GM19238 (cell line): Measurements from ENCODE around the gene ZNF792.
A peak's percentile ranks its signal among the peaks of the same experiment; 100 is the strongest.
"Not testable (repeated sequence)": the region's sequence is repeated elsewhere in the genome, so short reads cannot be mapped to it uniquely, and the experiment has no call there.

Experiments used
- DNase-seq: peaks from one replicate; pipeline ENCODE4 v3.0.0; 2011; ENCODE audit warnings: low spot score; ENCODE audit not compliant: insufficient read length

Gene ZNF792

DNA sequence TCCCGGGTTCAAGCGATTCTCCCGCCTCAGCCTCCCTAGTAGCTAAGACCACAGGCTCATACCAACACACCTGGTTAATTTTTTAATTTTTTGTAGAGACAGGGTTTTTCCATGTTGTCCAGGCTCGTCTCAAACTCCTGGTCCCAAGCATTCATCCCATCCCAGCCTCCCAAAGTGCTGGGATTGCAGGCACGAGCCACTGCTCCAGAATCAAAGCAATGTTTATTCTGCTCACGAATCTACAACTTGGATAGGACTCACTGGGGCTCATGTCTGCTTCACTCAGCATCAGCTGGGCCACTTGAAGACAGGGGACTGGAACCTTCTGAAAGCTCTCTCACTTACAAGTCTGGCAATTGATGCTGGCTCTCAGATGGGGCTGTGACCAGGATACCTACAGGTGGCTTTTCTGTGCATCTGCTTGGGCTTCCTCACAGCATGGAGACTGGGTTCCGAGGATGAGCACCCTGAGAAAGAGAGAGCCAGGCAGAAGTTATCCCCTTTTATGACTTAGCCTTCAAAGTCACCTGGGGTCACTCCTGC, 8.2 kb upstream of the ZNF792 start:
- DNase-seq: no peak

DNA sequence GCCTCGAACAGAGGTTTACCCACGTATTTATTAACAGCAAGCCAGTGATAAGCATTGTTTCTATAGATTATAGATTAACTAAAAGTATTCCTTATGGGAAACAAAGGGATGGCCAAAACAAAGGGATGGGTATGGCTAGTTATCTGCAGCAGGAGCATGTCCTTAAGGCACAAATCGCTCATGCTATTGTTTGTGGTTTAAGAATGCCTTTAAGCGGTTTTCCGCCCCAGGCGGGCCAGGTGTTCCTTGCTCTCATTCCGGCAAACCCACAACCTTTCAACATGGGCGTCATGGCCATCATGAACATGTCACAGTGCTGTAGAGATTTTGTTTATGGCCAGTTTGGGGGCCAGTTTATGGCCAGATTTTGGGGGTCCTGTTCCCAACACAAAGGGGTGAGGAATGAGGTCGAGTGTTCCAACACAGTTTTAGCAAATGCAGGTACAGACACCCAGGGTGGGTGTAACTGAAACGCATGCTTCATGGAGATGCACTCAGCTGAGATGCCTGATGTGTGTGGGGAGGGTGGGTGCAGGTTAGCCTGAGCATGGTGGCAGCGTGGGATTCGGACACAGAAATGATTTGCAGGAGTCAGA, 6.3 kb upstream of the ZNF792 start:
- DNase-seq: not testable (repeated sequence)

DNA sequence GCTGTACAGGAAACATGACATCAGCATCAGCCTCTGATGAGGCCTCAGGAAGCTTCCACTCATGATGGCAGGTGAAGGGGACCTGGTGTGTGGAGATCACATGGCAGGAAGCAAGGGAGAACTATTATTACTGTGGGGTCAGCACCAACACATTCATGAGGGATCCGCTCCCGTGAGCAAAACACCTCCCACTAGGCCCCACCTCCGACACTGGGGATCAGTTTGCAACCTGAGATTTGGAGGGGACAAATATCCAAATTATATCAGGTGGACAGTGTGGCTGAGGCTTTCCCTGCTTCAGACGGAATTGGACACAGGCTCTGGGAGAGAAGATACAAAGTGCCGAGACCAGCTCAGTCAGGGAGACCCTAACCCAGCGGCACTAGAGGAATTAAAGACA, 5.7 kb upstream of the ZNF792 start:
- DNase-seq: no peak

DNA sequence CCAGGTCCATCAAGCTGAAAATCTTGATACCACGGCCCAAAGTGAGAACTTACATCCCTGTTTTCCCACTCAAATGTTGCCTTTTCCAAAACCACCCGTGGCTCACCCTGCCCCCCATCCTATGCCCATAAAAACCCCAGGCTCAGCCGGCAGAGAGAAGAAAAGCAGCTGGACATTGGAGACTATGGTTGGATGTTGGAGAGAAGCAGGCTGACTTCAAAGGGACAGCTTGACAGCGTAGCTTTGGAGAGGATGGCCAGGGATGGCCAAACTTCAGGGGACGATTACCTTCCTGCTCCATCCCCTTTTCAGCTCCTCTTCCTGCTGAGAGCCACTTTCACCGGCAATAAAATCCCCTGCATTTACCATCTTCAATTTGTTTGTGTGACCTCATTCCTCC, 3.5 kb upstream of the ZNF792 start:
- no peak for DNase-seq

DNA sequence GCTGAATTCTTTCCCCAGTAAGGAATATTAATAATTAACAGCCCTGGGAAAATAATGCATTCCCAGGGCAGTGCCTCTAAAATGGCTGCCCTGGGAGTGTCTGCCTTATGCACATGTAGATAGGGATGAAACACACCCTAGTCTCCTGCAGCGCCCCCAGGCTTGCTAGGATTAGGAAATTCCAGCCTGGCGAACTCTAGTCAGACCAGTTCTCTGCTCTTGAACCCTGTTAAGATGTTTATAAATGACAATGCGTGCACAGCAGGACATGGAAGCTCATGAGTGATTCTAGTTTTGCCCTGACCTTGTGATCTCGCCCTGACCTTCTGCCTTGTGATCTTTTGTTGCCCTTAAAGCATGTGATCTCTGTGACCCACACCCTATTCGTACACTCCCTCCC, 1.5 kb upstream of the ZNF792 start:
- not testable (repeated sequence) for DNase-seq

DNA sequence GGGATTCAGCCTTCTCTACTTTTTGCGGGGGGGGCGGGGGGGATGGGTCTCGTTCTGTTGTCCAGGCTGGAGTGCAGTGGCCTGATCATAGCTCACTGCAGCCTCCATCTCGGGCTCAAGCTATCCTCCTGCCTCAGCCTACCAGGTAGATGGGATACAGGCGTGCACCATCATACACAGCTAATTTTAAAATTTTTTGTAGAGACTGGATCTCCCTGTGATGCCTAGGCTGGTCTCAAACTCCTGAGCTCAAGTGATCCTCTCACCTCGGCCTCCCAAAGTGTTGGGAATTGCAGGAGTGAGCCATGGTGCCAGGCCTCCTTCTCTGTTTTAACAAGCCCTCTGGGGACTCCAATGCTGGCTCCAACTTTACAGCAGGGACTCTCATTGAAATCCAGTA, 569 bp upstream of the ZNF792 start:
- no peak for DNase-seq

DNA sequence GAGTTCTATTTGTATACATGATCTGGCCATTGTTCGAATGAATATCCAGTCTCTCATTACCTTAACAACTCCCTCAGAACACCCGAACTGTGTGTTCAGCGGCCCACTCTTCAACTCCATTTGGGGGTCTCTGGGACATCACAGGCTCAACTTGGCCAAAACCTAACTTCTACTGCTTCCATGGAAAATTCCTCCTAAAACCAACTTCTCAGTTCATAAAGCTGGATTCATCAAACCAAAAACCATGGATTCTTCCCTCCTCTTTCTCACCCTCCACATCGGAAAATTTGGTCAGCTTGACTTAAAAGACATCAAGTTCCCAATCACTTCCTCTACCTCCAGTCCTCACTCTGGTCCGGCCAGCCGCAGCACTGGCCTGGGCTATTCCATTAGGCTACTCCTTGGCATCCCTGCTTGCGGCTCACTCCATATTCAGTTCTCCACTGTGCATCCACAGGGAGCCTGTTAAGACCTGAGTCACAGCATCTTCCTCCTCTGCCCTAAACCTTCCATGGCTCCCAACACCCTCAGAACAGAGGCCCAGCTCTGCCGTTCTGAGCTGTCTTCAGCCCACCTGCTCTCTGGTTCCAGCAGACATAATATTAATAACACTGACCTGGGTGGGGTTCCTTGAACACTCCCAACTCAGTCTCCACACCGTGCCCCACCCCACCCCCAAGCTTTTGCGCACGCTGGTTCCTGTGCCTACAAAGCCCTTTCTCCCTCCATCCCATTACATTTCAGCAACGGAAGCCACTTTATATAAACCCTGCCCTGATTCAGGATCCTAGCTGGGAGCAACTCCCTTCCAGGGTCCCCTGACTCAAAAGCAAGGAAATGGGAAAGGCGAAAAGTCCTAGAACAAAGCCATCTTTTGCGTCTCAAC, 1.1 kb downstream of the ZNF792 start:
- DNase-seq: no peak

DNA sequence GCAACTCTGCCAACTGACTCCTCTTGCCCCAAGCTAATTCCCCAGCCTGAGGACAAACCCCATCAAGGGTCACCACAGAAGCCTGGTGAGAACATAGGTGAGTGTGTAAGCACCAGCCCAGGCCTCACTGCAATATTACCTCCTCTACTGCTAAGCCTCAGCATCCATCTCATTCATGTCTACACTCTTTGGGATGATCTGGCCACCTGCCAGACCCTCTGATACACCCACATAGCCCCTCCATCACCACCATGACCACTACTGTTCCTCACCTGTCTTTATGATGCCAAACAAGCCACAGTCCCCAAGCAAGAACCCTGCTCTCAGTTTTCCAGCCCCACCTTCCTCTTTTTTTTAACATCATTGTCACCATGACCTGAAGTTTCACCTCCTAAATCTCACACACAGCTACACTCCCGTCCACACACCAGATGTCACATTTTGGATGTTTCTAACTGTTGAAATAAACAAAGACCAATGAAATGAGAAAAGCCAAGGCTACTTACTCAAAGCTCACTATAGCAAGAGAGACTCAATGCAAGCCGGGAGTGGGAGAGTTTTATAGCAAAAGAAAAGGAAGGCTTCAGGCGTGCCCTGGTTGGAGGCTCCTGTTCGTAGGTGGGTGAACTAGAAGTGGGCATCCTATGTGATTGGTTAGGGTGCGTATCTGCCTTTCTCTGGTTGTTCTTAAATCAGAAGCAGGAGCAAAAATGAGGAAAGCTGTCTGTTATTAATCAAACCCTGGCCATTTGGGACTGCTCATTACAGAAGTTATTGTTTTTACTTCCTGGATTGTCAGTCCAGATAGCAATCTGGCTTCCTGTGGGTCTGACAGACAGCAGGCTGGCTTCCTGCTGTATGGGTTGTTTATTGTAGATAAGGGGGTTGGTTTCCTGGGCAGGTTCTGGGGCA, 2.0 kb downstream of the ZNF792 start:
- no peak for DNase-seq

DNA sequence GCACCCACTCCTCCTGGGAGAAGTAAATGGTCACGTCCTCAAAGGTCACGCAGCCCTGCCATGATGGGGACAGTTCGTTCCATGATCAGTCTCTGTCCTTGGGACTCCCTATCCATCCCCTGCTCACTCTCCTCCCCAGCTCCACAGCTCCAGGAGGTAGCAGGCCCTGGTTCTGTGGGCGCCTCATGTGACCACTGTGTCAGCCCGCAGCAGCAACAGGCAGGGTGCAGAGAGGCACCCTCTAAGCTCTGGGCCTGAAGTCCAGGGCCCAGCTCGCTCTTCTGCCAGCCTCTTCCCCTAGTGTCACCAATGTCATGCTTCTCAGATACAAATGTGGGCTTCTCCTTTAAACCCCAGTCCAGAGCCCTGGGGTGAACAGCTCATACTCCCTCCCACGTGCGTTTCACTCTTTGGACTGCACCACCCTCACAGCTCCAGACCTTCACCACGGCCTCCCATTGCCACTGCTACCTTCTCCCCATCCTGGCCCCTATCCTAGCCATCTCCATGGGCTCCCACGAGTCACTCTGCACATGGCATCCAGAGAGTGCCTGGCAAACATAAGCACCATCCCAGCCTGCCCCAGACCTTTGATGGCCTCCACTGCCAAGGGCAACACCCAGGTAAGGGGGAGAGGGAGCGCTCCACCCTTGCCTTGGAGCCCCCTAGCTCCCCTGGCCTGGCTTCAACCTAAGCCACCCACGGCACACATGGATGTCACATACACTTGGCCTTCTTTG, 2.9 kb downstream of the ZNF792 start:
- DNase-seq: no peak

DNA sequence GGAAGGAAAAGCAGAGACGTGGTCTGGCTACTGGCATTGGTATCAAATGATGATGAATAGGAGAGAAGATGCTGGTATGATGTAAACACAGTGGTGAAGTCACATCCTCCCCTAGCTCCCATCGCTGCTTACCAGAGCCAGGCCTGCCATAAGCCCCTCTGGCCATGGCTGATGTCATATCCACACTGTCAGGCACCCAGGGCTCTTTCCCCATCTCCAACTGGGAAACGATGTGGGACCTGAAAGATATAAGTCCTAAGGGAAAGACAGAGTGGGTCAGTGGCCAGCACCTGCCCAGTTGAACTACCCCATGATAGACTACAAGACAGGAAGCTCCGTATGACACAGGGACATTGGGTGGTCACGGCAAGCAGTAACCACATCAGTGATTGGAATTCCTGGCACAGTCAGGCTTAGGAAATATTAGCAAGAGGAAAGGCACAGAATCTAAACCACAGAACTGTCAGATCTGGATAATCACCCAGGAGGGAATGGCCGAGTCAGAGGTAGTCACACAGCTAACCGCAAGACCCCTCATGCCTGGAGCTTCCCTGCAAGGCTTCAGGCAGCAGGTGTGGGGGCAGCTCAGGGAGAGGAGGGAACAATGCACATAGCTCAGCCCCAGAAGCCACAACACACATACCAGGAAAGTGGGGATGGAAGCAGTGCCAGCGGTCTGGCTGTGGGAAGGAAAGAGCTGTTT, 3.8 kb downstream of the ZNF792 start:
- DNase-seq: no peak

DNA sequence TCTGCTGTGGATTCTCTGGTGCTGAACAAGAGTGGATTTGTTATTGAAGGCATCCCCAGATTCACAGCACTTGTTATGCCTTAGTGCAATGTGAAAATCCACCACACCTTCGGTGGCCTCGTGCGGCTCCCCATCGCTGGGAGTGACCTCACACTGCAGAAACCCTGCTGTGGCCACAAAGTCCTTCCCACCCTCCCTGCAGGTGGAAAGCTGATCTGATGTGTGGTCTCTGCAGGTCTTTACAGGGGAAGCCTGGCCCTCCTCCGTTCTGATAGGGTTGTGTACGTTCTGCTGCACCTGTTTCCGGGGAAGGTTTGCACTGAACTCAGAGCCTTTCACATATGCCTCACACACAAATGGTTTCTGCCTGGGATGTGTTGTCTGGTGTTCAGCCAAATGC, 5.0 kb downstream of the ZNF792 start:
- no peak for DNase-seq

DNA sequence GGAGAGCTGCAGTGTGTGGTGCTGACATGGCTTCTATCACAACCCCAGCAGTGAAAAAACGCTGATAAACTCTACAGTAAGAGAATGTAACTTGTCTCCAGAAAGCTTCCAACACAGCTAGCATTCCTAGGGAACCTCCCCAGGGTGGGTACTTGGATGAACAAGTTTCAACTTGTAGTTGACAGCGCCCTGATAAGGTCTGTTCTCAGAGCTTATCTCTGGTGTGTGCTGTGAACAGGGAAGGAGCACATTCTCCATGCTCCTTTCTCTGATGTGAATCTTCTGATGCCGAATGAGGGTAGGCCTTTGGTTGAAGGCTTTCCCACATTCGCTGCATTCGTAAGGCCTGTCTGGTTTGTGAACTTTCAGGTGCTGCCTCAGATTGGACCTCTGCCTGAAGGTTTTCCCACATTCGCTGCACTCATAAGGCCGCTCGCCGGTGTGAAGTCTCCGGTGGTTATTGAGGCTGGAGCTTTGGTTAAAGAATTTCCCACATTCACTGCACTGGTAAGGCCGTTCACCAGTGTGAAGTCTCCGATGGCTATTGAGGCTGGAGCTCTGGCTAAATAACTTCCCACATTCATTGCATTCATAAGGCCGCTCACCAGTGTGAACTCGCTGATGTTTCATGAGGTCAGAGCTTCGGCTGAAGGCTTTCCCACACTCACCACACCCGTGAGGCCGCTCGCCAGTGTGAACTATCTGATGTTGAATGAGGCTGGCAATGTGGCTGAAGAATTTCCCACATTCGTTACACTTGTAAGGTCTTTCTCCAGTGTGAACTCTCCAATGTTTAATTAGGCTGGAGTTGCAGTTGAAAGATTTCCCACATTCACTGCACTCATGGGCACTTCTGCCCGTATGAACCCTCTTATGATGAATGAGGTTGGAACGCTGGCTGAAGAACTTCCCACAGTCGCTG, 5.9 kb downstream of the ZNF792 start:
- DNase-seq: no peak

DNA sequence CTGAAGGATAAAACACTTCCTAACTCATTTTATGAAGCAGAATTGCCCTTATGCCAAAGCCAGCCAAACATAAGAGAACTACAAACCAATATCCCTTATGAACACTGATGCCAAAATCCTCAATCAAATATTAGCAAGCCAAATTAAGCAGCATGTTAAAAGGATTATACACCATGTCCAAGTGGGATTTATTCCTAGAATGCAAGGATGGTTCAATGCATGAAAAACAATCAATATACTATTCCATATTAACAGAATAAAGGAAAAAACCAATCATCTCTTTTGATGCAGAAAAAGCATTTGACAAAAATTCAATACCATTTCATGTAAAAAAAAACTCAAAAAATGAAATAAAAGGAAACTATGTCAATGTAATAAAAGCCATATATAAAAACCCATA, 10.9 kb downstream of the ZNF792 start:
- no peak for DNase-seq

DNA sequence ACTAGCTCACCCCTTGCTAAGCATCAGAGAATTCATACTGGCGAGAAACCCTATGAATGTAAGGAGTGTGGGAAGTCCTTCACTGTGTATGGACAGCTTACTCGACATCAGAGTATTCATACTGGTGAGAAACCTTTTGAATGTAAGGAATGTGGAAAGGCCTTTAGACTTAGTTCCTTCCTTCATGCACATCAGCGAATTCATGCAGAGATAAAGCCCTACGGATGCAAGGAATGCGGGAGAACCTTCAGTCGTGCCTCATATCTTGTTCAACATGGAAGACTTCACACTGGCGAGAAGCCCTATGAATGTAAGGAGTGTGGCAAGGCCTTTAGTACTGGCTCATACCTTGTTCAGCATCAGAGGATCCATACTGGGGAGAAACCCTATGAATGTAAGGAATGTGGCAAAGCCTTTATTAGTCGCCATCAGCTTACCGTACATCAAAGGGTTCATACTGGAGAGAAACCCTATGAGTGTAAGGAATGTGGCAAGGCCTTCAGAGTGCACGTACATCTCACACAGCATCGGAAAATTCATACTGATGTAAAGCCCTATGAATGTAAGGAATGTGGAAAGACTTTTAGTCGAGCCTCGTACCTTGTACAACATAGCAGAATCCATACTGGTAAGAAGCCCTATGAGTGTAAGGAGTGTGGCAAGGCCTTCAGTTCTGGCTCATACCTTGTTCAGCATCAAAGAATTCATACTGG, 20.0 kb downstream of the ZNF792 start:
- DNase-seq: no peak

DNA sequence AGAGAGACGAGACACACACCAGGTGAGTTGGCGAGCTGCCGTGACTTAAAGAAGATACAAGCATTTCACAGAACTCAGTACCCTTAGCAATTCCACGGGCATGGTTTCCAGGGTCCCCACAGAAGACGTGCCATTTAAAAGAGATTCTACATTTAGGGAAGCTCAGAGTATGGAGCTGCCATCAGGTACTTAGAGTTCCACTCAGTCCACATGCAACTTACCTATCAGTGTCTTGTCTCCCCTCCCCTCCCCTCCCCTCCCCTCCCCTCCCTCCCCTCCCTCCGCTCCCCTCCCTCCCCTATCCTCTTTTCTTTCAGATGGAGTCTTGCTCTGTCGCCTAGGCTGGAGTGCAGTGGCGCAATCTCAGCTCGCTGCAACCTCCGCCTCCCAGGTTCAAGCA, 25.1 kb downstream of the ZNF792 start:
- DNase-seq: no peak

DNA sequence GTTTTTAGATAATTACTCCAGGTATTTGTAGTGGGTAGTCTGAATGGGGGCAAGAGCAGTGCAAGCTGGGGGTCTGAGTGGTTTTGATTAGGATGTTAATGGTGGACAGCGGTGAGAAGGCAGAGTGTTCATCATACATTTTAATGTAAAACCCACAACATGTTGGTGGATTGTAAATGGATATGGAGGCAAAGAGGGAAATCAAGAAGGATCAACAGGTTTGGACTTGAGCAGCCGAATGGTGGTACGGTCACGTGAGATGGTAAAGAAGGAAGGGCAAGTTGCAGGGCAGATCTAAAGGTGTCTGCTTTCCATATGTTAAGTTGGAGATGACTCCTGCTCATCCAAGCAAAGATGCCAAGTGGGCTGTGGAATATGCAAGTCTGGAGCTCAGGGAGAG, 27.8 kb downstream of the ZNF792 start:
- DNase-seq: no peak

DNA sequence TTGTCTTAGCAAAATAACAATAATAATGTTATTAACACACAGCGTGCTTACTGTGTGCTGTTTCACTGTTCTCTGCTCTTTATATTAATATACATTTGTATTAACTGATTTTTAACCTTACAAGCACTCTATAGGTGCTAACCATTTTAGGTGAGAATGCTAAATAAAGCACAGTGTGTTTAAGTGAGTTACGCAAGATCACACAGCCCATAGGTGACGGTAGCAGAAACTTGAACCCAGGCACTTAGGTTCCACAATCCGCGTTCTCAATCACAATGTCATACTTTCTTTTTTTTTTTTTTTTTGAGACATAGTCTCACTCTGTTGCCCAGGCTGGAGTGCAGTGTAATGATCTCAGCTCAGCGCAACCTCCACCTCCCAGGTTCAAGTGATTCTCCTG, 31.5 kb downstream of the ZNF792 start:
- no peak for DNase-seq

DNA sequence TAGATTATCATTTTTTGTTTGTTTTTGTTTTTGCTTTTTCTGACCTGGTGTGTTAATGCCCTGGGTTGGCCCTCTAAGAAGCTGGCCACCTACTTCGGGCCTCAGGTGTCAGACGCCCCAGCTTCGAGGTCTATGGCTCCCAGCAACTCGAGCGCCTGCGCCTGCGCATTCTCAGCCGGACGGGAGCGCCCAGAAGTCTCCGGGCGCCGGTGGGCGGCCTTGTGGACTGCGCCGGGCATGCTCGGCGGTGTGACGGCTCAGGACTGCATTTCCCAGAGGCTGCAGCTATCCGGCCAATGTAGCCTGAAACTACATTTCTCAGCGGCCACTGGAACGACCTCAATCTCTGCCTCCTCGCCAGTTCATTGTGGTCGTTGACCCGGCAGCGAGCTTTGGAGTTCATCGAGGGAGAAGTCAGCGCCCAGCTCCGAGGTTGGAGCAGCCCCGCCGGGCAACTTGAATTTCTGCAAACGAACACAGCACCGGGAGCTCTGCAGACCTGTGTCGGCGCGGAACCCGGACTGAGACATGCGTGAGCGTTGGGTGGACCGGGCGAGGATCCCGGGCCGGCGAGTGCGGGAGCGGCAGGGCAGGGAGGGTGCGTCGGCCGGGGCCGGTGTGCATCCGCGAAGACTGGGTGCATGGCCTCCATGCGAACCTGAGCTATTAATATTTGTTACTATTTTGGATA, 37.2 kb downstream of the ZNF792 start, which contains the start of gene ZNF30:
Gene ZNF30, plus strand, starts transcription at position 219 of the 691 bp plus-strand sequence. CDS start 3,045 bp downstream, outside the sequence.
- DNase-seq: peak; percentile 91
